Mesendoderm (in vitro differentiated cells): ENCODE measurements around the gene HCN2.

ENCODE experiments used
- DNase-seq: peaks from one replicate; pipeline ENCODE4 v3.0.0; 2013
- H2AK5ac ChIP-seq: 2 replicates; pipeline ENCODE4 v1.6.1; 2013; ENCODE audit warnings: low read length, inconsistent platforms
- H2BK120ac ChIP-seq: 2 replicates; pipeline ENCODE4 v1.6.1; 2013; ENCODE audit warnings: low read depth, mild to moderate bottlenecking, low read length, moderate library complexity, mixed read lengths
- H2BK15ac ChIP-seq: replicated peaks from 2 replicates; pipeline ENCODE4 v1.6.1; 2013; ENCODE audit warnings: low read depth, mild to moderate bottlenecking, moderate library complexity
- H2BK5ac ChIP-seq: 2 replicates; pipeline ENCODE4 v1.6.1; 2013; ENCODE audit warnings: low read length, inconsistent platforms
- H3K18ac ChIP-seq: 2 replicates; pipeline ENCODE4 v1.6.1; 2013; ENCODE audit warnings: mild to moderate bottlenecking, low read length, mixed read lengths
- H3K23ac ChIP-seq: one replicate; pipeline ENCODE4 v1.6.1; 2013; ENCODE audit warnings: low read length
- H3K27ac ChIP-seq: 2 replicates; pipeline ENCODE4 v1.5.1; 2013; ENCODE audit warnings: low read depth, mild to moderate bottlenecking, inconsistent platforms, low read length, moderate library complexity
- H3K27me3 ChIP-seq: 2 replicates; pipeline ENCODE4 v1.6.1; 2013; ENCODE audit warnings: low read length, control low read depth, mild to moderate bottlenecking, inconsistent platforms; ENCODE audit not compliant: insufficient read depth, poor library complexity
- H3K36me3 ChIP-seq: 2 replicates; pipeline ENCODE4 v1.6.1; 2013; ENCODE audit warnings: low read length, inconsistent platforms; ENCODE audit not compliant: control insufficient read depth, insufficient read depth
- H3K4ac ChIP-seq: one replicate; pipeline ENCODE4 v1.6.1; 2013; ENCODE audit warnings: low read depth, mild to moderate bottlenecking, low read length, moderate library complexity
- H3K4me1 ChIP-seq: 2 replicates; pipeline ENCODE4 v1.6.1; 2013; ENCODE audit warnings: low read depth, low read length, inconsistent platforms; ENCODE audit not compliant: control insufficient read depth
- H3K4me2 ChIP-seq: 2 replicates; pipeline ENCODE4 v1.6.1; 2013; ENCODE audit warnings: low read length
- H3K4me3 ChIP-seq: 2 replicates; pipeline ENCODE4 v1.5.1; 2013; ENCODE audit warnings: mild to moderate bottlenecking, low read length
- H3K56ac ChIP-seq: one replicate; pipeline ENCODE4 v1.6.1; 2013; ENCODE audit warnings: low read length
- H3K79me1 ChIP-seq: 2 replicates; pipeline ENCODE4 v1.6.1; 2013; ENCODE audit warnings: low read length, inconsistent platforms
- H3K79me2 ChIP-seq: 2 replicates; pipeline ENCODE4 v1.6.1; 2013; ENCODE audit warnings: mild to moderate bottlenecking, low read length; ENCODE audit not compliant: control insufficient read depth, insufficient read depth
- H3K9ac ChIP-seq: 2 replicates; pipeline ENCODE4 v1.6.1; 2013; ENCODE audit warnings: low read length, inconsistent platforms
- H4K5ac ChIP-seq: one replicate; pipeline ENCODE4 v1.6.1; 2013; ENCODE audit warnings: low read length
- H4K8ac ChIP-seq: one replicate; pipeline ENCODE4 v1.6.1; 2013; ENCODE audit warnings: low read depth, mild to moderate bottlenecking, control low read depth, low read length, moderate library complexity
- WGBS: extraction: QIAGEN DNeasy Blood & Tissue Kit; methylation state at CpG from one replicate; pipeline ENCODE4 v1.1.7; 2013; ENCODE audit warnings: low lambda C conversion rate, missing lambda C conversion rate; ENCODE audit not compliant: insufficient coverage; ENCODE audit errors: extremely low coverage; 5-methylcytosine and 5-hydroxymethylcytosine counted together

The HCN2 gene

DNA sequence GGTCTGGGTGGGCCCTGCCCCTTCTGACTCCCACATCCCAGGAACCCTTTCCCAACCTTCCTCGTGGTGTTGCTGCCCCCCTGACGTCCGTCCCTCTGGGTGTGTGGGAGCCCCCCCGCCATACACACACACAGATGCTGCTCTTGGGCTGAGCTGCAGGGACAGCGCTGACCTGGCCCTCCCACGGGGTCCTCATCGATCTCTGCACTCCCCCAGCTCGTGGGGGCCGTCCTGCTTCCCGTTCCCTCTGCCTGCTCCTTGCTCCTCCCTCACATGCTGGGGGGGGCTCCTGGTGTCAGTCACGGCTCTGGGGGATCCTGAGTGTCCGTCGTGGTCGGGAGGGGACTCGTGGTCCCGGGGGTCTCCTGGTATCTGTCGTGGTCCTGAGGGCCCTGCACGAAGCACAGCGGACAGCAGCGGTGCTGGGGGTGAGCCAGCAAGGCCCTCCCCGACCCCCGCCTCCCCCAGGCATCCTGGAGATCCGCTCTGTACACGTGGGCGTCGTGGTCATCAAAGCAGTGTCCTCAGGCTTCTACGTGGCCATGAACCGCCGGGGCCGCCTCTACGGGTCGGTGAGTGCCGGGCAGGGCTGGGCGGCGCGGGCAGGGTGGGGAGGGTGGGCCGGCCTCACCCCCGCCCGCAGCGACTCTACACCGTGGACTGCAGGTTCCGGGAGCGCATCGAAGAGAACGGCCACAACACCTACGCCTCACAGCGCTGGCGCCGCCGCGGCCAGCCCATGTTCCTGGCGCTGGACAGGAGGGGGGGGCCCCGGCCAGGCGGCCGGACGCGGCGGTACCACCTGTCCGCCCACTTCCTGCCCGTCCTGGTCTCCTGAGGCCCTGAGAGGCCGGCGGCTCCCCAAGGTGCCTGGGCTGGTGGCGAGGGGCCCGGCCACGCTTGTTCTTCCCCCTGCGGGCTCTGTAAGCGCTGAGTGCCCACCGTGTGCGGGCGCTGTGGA is 53.4 kb downstream of the HCN2 start:
- Histone ChIP-seq H3K4me1 (no peaks in the 10 kb centered on the region), H3K79me2 (no peaks in the 10 kb centered on the region), H3K56ac (no peak overlapping the region), H2BK15ac (no peak overlapping the region), H3K27me3 (no peaks in the 10 kb centered on the region), H3K9ac (no peak overlapping the region), H4K5ac (no peak overlapping the region), H2BK5ac (no peak overlapping the region), H3K79me1 (no peaks in the 10 kb centered on the region), H3K4ac (no peak overlapping the region), H3K36me3 (peaks cover 6% of the 10 kb centered on the region), H3K18ac (no peak overlapping the region), H3K27ac (no peak overlapping the region), H3K4me2 (no peak overlapping the region), H3K4me3 (no peak overlapping the region), H2AK5ac (no peak overlapping the region), H2BK120ac (no peak overlapping the region), H3K23ac (no peak overlapping the region), H4K8ac (no peak overlapping the region)
- no peak for DNase-seq
- no CpG with 5 or more reads among the region's 70 CpGs for WGBS

- no peak overlapping the region for H4K5ac ChIP-seq
- no peak overlapping the region for H3K23ac ChIP-seq
- H2BK5ac ChIP-seq, result no peak overlapping the region
- no CpG with 5 or more reads among the region's 24 CpGs for WGBS
- H3K18ac ChIP-seq, result no peak overlapping the region
- no peaks in the 10 kb centered on the region for H3K79me1 ChIP-seq
- no peak overlapping the region for H2AK5ac ChIP-seq
- H4K8ac ChIP-seq, result no peak overlapping the region
- no peaks in the 10 kb centered on the region for H3K27me3 ChIP-seq
- no peak overlapping the region for H3K4me3 ChIP-seq
- no peak overlapping the region for H3K27ac ChIP-seq
- no peak overlapping the region for H3K9ac ChIP-seq
- no peak for DNase-seq
- no peaks in the 10 kb centered on the region for H3K79me2 ChIP-seq
- H3K4ac ChIP-seq, result no peak overlapping the region
- H3K56ac ChIP-seq, result no peak overlapping the region
- no peak overlapping the region for H3K4me2 ChIP-seq
- no peak overlapping the region for H2BK120ac ChIP-seq
- H3K4me1 ChIP-seq, result no peaks in the 10 kb centered on the region
- no peak overlapping the region for H2BK15ac ChIP-seq
- peaks cover 6% of the 10 kb centered on the region for H3K36me3 ChIP-seq
These were observed 54.1 kb downstream of the HCN2 start for GRCh38 chr19:643736-644135.

DNA sequence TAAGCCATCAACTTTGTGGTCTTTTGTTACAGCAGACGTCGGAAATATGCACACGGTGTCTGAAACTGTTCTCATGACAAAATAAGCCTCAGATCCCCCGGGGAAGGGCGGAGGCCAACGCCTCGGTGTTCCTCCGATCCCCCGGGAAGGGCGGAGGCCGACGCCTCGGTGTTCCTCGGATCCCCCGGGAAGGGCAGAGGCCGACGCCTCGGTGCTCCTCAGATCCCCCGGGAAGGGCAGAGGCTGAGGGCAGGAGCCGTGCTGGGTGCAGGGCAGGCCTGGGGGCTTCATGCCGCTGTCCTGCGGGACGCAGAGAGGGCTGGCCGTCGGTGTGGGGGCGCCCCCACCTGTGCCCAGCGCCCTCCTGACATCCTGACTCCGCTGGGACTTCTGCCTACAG is 54.7 kb downstream of the HCN2 start:
- DNase-seq, result no peak

DNA sequence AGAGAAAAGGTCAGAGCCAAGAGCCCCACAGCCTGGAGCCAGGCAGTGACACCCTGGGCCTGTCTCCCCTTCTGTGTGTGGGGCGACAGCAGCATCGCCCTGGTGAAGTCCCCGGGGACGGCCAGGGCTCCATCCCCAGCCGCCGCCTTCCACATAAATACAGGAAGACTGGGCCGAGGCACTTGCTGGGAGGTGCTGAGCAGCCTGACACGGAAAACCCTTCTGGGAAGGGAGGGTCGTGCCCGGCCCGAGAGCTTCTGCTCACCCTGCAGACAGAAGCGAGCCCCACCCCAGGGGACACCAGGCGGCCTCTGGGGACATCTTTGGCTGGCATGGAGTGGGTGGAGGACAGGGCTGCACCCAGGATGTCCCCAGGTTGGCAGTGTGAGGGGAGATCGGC is 55.1 kb downstream of the HCN2 start:
- H3K18ac ChIP-seq, result no peak overlapping the region

More for the DNA sequence above, 54.7 kb downstream of the HCN2 start:
- Histone ChIP-seq H3K27me3 (no peaks in the 10 kb centered on the region), H3K79me2 (no peaks in the 10 kb centered on the region), H3K9ac (no peak overlapping the region), H3K27ac (no peak overlapping the region), H3K4me3 (no peak overlapping the region), H3K23ac (no peak overlapping the region), H3K4me2 (no peak overlapping the region), H3K4ac (no peak overlapping the region), H2AK5ac (no peak overlapping the region), H3K18ac (no peak overlapping the region), H3K56ac (no peak overlapping the region), H2BK120ac (no peak overlapping the region), H2BK5ac (no peak overlapping the region), H3K36me3 (peaks cover 6% of the 10 kb centered on the region), H3K4me1 (no peaks in the 10 kb centered on the region), H4K5ac (no peak overlapping the region), H2BK15ac (no peak overlapping the region), H4K8ac (no peak overlapping the region), H3K79me1 (no peaks in the 10 kb centered on the region)
- no CpG with 5 or more reads among the region's 28 CpGs for WGBS

DNA sequence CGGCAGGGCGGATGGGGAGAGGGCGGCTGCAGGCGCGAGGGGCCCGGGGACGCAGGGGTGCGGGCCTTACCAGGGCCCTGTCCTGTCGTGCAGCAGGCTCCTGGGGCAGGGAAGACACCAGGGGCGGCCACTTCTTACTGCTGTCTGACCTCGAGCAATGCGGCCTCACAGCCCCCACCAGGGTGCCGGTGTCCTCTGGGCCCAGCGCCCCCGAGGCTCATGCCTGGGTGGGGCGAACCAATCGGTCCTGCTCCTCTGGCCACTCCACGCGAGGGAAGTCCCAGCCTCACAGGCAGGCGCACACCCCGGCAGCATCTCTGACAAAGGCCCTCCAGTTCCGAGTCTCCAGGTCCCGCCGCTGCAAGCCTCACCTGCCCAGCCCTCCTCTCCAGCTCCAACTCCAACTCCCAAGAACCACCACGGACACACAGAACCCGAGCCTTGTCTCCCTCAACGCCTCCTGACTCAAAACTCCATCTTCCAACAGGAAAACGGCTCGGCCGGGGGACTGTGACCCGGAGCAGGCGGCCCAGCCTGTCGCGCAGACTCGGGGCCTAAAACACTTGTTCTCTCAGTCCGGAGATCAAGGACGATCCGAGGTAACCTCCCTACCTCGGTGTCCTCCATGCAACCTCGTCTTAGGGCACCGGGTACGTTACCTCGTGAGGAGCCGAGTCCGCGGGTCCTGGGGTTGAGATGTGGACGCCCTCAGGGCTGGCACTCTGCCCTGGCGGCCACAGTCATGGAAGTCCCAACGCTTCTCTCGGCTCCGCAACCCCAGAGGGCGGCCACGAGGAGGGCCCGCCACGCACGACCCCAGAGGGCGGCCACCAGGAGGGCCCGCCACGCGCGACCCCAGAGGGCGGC is 56.5 kb downstream of the HCN2 start:
- no peak overlapping the region for H3K9ac ChIP-seq
- H3K18ac ChIP-seq, result no peak overlapping the region
- H2BK15ac ChIP-seq, result no peak overlapping the region
- H3K4me3 ChIP-seq, result no peak overlapping the region
- H3K27me3 ChIP-seq, result no peaks in the 10 kb centered on the region
- no peaks in the 10 kb centered on the region for H3K79me1 ChIP-seq
- no peak overlapping the region for H2BK5ac ChIP-seq
- no peak overlapping the region for H3K4me2 ChIP-seq
- peaks cover 8% of the 10 kb centered on the region for H3K36me3 ChIP-seq
- no peak overlapping the region for H3K27ac ChIP-seq
- no peak overlapping the region for H3K56ac ChIP-seq
- H3K4me1 ChIP-seq, result no peaks in the 10 kb centered on the region
- H4K5ac ChIP-seq, result no peak overlapping the region
- H2BK120ac ChIP-seq, result no peak overlapping the region
- H3K79me2 ChIP-seq, result no peaks in the 10 kb centered on the region
- H4K8ac ChIP-seq, result no peak overlapping the region
- no peak overlapping the region for H3K23ac ChIP-seq
- H3K4ac ChIP-seq, result no peak overlapping the region
- no CpG with 5 or more reads among the region's 62 CpGs for WGBS
- no peak overlapping the region for H2AK5ac ChIP-seq
- no peak for DNase-seq

More for the DNA sequence above, 55.1 kb downstream of the HCN2 start:
- no peak overlapping the region for H2BK5ac ChIP-seq
- no peaks in the 10 kb centered on the region for H3K27me3 ChIP-seq
- H3K36me3 ChIP-seq, result peaks cover 8% of the 10 kb centered on the region
- no CpG with 5 or more reads among the region's 14 CpGs for WGBS
- H3K23ac ChIP-seq, result no peak overlapping the region
- H3K9ac ChIP-seq, result no peak overlapping the region
- no peaks in the 10 kb centered on the region for H3K4me1 ChIP-seq
- no peak overlapping the region for H4K8ac ChIP-seq
- H4K5ac ChIP-seq, result no peak overlapping the region
- H3K79me2 ChIP-seq, result no peaks in the 10 kb centered on the region
- no peaks in the 10 kb centered on the region for H3K79me1 ChIP-seq
- H3K4ac ChIP-seq, result no peak overlapping the region
- no peak overlapping the region for H3K27ac ChIP-seq
- H3K4me2 ChIP-seq, result no peak overlapping the region
- H3K4me3 ChIP-seq, result no peak overlapping the region
- H2BK15ac ChIP-seq, result no peak overlapping the region
- H2AK5ac ChIP-seq, result no peak overlapping the region
- no peak overlapping the region for H2BK120ac ChIP-seq
- H3K56ac ChIP-seq, result no peak overlapping the region
- DNase-seq, result no peak
